Measurements from ENCODE around the gene MACF1.

Gene MACF1

DNA sequence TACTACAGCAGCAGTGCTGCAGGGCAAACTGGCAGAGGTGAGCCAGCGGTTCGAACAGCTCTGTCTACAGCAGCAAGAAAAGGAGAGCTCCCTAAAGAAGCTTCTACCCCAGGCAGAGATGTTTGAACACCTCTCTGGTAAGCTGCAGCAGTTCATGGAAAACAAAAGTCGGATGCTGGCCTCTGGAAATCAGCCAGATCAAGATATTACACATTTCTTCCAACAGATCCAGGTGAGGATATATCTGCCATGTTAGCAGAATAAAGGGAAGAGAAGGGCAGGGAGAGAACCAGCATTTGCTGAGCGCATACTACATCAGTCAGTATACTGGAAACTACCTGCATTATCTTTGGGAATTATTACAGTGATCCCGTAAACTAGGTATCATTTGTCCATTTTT is 157.0 kb downstream of the MACF1 start:
- no peak for DNase-seq

DNA sequence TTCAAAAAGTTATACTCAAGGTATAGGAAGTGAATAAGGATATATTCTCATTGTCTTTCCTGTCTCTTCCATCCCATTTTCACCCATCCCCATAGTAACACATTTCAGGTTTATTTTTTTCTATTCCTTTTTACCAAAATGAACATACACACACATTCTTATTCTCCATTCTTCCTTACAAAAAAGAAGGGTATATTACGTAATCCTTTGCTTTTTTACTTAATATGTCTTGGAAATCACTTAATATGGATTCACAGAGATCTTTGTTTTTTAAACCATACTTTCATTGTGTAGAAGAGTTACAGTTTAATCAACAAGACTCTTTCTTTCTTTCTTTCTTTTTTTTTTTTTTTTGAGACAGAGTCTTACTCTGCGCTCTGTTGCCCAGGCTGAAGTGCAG is 158.8 kb downstream of the MACF1 start:
- no peak for DNase-seq

DNA sequence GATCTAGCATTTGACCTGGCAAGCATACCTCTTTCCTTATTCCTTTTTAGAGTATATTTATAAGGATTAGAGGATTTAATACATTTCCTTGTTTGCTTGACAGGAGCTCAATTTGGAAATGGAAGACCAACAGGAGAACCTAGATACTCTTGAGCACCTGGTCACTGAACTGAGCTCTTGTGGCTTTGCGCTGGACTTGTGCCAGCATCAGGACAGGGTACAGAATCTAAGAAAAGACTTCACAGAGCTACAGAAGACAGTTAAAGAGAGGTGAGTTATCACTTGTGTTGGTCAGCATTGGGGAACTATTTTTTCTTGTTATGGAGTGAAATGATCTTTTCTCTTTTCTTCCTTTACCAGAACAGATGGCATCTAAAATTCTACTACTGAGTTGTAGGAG is 163.6 kb downstream of the MACF1 start:
- no peak for DNase-seq

DNA sequence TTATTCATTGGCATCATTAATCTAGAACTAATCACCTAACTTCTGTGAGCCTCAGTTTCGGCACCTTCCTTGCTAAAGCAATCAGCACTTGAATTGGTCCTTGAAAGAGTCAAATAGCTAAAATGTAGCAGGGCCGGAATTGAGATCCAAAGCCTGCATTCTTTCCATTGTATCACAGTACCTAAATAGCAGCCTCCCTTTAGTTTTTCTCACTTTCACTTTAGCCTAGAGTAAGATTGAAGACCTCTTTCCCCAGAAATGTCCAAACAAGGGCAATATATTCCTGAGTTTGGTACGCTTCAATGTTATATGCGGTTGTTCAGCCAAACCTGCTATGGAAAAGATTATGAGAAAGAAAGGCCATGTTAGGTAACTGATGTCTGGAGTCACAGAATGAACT is 165.1 kb downstream of the MACF1 start:
- no peak for DNase-seq

DNA sequence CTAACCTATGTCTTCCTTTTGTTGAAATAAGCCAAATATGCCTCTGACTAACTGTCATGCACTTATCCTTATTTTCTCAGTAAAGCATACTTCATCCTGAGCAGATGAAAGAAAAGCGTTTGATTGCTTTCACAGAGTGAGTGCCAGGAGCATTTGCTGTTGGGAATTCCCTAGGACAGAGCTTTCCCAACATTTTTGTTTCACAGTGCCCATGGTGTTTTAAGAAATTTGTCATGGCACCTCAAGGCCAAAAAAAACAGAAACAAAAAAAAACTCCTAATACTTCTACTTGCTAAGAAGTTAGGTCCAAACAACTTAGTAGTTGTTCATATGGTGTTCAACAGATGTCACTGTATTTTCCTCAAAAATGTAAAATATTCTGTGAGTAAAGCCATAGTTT is 166.1 kb downstream of the MACF1 start:
- no peak for DNase-seq

DNA sequence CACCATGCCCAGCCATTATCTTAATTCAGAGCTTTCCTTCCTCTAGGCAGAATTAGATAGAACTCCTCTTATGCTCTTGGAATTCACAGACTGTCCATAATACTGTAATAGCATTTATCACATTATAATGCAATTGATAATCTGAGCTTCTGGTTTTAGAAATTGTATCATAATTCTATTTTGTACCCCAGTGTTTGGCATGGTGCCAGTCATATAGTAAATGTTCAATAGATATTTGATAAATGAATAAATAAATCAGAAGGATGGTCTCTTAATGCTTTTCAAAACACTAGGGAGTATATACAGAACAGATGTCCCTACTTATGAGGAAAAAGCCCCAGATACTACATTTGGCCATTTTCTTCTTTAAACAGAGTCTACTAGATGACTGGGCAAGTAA is 167.6 kb downstream of the MACF1 start:
- DNase-seq, result no peak

DNA sequence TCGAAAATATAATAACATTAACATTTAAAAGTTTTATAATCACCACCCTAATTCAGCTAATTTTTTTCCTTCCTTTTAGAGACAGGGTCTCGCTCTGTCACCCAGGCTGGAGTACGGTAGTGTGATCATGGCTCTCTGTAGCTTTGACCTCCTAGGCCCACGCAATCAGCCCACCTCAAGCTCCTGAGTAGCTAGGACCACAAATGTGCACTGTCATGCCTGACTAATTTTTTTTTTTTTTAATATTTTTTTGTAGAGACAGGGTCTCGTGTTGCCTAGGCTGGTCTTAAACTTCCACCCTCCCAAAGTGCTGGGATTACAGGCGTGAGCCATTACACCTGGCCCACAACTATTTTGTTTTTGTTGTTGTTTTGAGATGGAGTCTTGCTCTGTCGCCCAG is 172.2 kb downstream of the MACF1 start:
- DNase-seq, result no peak

DNA sequence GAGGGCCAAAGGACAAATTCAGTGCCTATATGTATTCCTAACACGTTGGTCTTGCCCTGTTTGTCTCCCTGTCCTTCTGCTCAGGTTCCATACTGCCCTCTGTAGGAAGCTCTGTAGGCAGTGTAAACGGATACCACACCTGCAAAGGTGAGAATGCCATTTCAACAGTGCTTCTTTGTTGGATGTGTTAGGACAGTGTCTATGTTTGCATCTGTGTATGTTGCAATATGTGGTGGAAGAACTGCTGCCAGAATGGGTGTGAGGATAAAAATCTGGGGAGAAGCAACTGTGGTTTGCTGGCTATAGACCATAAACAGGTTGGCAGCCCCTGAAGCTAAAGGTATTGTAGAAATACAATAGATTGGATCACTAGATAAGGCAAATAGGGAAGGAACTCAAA is 173.9 kb downstream of the MACF1 start:
- no peak for DNase-seq

DNA sequence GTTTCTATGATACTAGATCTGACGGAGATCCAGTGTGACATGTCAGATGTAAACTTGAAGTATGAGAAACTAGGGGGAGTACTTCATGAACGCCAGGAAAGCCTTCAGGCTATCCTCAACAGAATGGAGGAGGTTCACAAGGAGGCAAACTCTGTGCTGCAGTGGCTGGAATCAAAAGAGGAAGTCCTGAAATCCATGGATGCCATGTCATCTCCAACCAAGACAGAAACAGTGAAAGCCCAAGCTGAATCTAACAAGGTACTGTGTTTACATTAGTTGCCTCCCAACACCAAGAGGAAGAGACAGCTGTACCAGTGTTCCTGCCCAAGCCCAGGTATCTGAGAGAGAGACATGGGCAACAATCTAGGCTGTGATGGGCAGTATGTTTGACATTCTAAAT is 174.7 kb downstream of the MACF1 start:
- DNase-seq, result no peak

DNA sequence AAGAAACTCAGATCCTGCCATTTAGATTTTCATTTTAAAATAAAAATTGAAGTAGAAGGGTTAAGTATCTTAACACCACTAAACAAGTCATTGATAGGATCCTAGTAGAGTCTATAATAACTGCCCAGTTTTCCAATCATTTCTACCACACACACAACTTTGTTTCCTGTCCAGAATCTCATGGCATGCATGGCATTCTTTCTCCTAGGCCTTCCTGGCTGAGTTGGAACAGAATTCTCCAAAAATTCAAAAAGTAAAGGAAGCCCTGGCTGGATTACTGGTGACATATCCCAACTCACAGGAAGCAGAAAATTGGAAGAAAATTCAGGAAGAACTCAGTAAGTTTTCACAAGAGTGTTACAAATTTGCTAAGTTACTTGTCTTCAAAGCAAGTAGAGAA is 175.5 kb downstream of the MACF1 start:
- DNase-seq, result no peak

DNA sequence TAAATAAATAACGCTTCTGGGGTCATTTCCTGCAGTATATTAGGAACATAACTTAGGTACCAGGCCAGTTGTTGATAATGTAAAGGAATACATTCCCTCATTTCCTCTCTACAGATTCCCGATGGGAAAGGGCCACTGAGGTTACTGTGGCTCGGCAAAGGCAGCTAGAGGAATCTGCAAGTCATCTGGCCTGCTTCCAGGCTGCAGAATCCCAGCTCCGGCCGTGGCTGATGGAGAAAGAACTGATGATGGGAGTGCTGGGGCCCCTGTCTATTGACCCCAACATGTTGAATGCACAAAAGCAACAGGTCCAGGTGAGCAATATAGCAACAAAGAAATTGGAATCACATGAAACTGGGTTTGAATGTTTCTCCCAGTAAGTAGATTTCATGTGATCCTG is 177.3 kb downstream of the MACF1 start:
- no peak for DNase-seq

DNA sequence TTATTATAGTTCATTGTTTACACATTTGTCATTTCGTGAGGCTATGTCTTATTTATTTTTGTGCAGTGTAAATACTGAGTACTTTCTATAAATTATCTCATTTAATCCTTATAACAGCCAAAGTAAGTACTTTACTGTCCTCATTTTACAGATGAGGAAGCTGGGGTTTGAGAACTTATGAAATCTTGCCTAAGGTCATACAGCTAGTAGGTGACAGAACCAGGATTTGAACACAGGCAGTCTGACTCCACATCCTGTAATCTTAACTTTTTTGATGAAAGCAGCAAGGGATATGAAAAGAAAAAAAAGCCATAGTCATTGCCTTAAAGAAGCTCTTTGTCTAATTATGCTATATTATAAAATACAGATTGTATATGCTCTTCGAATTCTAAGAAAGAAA is 179.8 kb downstream of the MACF1 start:
- no peak for DNase-seq

DNA sequence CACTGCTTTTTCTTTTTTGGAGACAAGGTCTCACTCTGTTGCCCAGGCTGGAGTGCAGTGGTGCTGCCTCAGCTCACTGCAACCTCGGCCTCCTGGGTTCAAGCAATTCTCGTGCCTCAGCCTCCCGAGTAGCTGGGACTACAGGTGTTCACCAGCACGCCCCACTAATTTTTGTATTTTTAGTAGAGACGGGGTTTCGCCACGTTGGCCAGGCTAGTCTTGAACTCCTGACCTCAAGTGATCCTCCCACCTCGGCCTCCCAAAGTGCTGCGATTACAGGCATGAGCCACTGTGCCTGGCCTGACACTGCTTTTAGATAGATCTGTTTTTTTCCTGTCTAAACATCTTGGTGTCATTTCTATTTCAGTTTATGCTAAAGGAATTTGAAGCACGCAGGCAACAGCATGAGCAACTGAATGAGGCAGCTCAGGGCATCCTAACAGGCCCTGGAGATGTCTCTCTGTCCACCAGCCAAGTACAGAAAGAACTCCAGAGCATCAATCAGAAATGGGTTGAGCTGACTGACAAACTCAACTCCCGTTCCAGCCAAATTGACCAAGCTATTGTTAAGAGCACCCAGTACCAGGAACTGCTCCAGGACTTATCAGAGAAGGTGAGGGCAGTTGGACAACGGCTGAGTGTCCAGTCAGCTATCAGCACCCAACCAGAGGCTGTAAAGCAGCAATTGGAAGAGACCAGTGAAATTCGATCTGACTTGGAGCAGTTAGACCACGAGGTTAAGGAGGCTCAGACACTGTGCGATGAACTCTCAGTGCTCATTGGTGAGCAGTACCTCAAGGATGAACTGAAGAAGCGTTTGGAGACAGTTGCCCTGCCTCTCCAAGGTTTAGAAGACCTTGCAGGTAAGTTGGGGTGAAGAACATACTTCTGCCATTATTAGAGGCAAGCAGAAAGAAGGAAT is 180.8 kb downstream of the MACF1 start:
- DNase-seq, result no peak

DNA sequence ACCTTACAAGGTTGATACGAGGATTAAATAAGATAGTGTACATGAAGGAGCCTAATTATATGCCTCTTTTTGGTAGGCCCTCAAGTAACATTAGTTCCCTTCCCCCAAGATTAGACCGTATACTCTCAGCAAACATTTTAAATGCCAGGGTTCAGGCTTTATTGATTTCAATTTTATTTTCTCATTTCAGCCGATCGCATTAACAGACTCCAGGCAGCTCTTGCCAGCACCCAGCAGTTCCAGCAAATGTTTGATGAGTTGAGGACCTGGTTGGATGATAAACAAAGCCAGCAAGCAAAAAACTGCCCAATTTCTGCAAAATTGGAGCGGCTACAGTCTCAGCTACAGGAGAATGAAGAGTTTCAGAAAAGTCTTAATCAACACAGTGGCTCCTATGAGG is 182.5 kb downstream of the MACF1 start:
- no peak for DNase-seq

DNA sequence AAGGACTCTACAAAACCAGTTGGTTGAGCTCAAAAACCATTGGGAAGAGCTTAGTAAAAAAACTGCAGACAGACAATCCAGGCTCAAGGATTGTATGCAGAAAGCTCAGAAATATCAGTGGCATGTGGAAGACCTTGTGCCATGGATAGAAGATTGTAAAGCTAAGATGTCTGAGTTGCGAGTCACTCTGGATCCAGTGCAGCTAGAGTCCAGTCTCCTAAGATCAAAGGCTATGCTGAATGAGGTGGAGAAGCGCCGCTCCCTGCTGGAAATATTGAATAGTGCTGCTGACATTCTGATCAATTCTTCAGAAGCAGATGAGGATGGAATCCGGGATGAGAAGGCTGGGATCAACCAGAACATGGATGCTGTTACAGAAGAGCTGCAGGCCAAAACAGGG is 183.0 kb downstream of the MACF1 start:
- no peak for DNase-seq

DNA sequence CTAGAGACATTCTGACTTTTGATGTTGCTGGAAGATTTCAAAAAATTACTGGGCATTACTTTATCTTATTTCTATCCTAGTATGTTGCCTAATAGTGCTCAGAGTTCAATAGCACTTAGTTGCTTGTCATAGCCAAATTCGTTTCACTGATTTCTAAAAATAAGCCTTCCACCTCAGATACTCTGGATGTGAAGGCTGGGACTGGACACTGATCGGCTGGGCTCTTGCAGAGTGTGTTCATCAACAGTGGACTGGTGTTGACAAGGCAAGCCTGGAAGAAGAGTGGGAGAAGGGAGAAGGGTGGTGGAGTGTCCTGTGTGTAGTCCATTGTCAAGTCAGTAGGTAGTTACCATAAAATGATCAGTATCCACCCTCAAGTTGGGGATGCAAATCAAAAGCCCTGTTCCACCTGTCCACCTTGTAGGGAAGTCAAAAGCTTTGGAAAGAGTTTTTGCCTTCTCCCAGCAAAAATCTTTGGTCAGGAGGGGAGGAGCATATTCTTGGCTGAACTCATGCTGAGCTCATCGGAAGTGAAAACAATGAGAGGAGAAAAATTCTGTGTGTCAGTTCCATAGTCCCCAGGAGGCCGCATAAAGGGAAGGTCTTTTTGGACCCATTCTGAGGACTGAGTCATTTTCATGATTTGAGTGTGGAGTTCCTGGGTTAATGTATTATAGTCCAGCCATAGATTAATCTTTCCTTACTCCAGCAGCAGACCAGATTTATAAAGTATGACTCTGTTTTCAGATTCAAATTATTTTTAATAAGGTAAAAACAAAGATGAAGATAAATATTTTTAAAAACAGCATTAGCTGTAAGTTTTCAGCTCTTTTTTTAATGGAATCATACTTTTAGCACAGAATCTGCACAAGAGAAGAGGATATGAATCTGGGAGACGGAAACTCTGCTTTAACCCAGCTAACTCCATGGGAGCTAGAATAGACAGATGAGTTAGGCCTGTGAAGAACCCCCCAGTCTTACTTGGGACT is 187.5 kb downstream of the MACF1 start:
- DNase-seq, result no peak

DNA sequence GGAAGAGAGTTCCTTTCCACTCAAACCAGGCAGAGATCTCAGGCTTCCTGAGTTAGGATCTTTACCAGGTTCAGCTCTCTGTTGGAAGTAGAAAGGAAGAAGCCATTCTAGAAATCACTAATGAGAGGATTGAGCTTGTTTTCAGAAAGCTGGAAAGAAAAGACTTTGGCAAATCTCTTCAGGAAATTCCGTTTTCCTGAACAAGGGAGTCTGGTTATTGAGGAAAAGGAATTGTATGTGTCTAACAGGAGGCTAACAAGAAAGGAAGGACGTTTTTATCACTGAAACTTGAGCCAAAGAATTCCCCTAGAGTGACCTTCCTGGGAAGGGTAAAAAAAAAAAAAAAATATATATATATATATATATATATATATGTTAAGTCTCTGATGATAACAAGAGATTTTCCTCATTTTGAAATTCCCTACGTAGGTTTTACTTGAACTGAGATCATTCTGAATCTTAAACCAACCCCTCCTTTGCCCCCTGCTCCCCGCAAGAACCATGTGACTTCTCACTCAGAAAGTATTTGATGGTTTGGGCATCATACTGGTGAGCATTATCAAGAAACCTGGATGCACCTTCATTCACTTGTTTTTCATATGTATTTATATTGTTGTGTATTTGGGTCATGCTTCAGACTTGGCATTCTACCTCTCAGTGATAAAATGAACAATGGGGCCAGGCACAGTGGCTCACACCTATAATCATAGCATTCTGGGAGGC is 188.5 kb downstream of the MACF1 start:
- DNase-seq, result no peak

DNA sequence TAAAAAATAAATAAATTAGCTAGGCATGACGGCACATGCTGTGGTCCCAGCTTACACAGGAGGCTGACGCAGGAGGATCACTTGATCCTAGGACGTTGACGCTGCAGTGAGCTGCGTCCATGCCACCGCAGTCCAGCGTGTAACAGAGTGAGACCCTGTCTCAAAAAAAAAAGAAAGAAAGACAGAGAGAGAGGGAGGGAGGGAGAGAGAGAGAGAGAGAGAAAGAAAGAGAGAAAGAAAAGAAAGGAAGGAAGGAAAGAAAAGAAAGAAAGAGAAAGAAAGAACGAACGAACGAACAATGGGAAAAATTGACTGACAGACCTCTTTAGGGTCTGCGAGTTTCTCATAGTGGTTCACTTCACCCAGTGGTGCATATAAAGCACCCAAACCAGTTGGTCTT is 189.2 kb downstream of the MACF1 start:
- no peak for DNase-seq

DNA sequence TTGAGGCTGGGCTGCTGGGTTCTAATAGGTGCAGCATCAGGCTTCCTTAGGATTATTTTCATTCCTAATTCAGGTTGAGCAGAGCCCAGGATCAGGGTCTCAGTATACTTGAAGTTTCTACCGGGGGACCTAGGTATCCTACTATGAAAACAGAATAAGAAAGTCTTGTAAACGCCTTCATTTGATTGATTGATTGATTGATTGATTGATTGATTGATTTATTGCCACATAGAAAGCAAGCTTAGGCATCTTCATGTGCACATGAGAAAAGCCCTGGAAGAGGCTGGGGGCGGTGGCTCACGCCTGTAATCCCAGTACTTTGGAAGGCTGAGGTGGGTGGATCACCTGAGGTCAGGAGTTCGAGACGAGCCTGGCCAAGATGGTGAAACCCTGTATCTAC is 189.6 kb downstream of the MACF1 start:
- DNase-seq, result no peak

DNA sequence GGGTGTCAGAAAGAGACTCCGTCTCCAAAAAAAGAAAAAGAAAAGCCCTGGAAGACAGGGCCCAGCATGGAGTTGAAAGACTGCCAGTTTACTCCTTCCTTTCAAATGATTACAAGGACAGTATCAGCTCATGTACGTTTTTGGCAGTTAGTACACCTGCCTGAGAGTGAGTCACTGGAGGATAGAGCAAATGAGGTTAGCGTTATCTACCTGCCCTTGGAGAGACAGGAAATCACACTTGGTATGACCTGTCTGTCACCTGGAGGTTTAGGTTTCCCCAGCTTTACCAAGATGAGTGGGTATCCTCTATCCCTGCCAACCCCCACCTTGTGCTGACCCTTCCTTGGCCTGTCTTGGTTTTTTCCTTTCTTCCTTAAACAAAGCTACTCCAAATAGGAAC is 190.1 kb downstream of the MACF1 start:
- DNase-seq, result peak; percentile 9

DNA sequence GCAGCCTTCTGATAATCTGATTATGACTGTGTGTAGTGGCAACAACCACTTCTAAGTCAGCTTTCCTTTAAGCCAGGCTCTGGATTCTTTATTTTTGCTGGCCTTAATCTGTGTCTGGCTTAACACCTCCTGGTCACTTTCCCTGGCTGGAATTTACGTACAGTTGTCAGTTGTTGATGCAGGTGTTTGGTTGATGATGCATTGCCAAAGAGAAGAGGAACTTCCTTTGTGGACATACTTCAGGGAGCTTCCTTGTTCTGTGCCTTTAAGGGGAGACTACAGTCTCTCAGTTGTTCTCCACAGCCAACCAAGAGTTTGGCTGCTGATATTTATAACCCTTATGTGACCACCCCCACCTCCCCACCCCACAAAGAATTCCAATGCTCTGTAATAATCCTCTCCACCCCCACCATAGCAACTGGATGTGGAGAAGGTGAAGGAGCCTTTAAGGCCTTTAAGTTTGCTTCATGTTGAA is 190.9 kb downstream of the MACF1 start:
- DNase-seq, result no peak

DNA sequence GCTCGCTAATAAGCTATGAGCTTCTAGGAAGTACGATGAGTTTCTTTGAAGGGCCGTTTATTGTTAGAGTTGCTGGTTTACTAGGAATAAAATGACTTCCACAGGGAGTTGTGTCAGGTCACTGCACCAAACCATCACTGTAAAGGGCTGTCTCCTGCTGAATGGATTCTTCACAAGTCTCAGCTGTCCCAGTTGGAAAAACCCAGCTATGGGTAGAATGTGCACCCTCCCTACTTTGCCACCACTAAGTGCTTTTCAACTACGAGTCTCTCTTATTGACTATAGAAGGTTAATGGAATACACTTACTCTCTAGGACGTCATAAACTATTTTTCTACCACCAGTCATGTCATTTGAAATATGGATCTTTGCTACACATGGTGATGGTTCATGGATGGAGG is 192.2 kb downstream of the MACF1 start:
- DNase-seq, result no peak

DNA sequence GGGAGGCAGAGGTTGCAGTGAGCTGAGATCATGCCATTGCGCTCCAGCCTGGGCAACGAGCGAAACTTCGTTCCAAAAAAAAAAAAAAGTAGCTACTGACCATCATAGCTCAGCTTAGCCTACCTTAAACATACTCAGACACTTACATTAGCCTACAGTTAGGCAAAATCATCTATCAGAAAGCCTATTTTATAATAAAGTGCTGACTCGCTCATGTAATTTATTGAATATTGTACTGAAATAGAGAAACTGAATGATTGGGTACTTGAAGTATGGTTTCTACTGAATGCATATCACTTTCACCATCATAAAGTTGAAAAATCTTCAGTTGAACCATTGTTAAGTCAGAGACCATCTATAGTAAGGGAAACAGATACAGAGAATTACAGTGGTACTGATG is 193.0 kb downstream of the MACF1 start:
- no peak for DNase-seq
